ENCODE results near the gene TMEM131. TPM values are rescaled to one million over a fixed set of nuclear protein-coding genes. Genes with fewer than 3 reads are reported as not detected.

TMEM131 gene
- total RNA-seq, 4 donors from 2014 or later, result 39.0 to 58.5 (median 41.3) TPM

DNA sequence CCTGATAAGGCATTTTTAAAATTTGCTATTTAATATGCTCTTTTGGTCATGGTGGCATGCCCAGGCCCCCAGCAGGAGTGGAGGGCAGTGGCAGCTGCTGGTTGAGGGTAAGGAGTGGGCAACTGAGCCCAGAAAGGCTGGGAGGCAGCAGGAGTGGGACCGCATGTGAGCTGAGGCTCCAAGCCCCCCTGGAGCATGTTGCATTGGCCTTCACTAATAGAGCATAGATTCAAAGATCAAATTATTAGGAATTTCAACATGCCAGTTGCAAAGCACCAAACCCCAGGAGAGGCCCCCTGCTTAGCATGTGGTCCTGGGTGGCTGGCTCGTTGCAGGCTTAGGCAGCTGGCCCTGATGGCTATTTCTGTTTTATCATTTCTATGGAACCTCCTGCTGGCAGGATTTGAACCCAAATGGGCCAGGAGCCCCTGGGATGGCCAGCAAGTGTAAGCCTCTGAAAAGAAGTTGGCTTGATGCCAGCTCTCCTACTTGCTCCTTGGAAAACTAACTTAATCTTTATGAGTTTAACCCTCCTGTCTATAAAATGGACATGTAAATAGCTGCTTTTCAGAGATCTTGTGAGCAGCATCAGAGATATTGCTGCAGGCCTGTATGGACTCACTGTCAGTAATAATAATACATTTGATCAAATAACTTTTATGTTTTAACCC lies 42.1 kb upstream of the TMEM131 start:
- TF ChIP-seq, protein P1, sequence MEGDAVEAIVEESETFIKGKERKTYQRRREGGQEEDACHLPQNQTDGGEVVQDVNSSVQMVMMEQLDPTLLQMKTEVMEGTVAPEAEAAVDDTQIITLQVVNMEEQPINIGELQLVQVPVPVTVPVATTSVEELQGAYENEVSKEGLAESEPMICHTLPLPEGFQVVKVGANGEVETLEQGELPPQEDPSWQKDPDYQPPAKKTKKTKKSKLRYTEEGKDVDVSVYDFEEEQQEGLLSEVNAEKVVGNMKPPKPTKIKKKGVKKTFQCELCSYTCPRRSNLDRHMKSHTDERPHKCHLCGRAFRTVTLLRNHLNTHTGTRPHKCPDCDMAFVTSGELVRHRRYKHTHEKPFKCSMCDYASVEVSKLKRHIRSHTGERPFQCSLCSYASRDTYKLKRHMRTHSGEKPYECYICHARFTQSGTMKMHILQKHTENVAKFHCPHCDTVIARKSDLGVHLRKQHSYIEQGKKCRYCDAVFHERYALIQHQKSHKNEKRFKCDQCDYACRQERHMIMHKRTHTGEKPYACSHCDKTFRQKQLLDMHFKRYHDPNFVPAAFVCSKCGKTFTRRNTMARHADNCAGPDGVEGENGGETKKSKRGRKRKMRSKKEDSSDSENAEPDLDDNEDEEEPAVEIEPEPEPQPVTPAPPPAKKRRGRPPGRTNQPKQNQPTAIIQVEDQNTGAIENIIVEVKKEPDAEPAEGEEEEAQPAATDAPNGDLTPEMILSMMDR (IDR thresholded peaks at IDR 0.05), result no peak
- no peak for TF ChIP-seq EP300 (IDR thresholded peaks at IDR 0.05)
- TF ChIP-seq POLR2A (IDR thresholded peaks at IDR 0.05), result no peak
- Histone ChIP-seq H3K9me3 (peaks cover 0 to 6% (median 0%) of the 10 kb centered on the region in 4 donors), H3K27ac (no peak overlapping the region), H3K4me3 (no peak overlapping the region), H3K4me1 (no peaks in the 10 kb centered on the region), H3K36me3 (no peaks in the 10 kb centered on the region), H3K27me3 (no peaks in the 10 kb centered on the region)
- WGBS, 2 donors, result 47 to 73% methylated on average over 2 of the region's 2 CpGs
- no peak for DNase-seq (ENCODE audit: low spot score in 2 of 2)

DNA sequence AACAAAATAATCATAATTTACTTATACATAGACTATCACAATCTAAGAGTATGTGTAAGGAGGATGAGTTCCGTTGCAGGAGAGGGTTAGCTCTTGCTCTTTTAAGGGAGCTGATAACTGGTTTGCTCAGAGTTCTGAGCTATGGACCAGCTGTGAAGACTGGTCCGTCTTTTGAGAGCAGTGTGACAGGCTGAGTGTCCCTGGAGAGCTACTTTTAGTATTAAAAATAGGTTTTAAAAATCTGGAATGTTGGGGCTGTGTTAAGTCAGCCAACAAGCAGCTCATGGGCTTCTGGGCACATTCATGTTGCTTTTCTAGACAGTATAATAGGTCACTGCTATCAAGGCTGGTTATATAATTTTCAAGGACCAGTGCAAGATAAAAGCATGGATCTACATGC lies 41.5 kb upstream of the TMEM131 start:
- Histone ChIP-seq H3K4me1 (no peaks in the 10 kb centered on the region), H3K27ac (no peak overlapping the region), H3K9me3 (peaks cover 0 to 1% (median 0%) of the 10 kb centered on the region in 4 donors), H3K27me3 (no peaks in the 10 kb centered on the region), H3K36me3 (no peaks in the 10 kb centered on the region), H3K4me3 (no peak overlapping the region)
- WGBS, 2 donors, result 44 to 59% methylated on average over 2 of the region's 2 CpGs
- TF ChIP-seq, protein P1 (IDR thresholded peaks at IDR 0.05), result no peak
- no peak for TF ChIP-seq EP300 (IDR thresholded peaks at IDR 0.05)
- no peak for TF ChIP-seq POLR2A (IDR thresholded peaks at IDR 0.05)
- no peak for DNase-seq (ENCODE audit: low spot score in 2 of 2)

DNA sequence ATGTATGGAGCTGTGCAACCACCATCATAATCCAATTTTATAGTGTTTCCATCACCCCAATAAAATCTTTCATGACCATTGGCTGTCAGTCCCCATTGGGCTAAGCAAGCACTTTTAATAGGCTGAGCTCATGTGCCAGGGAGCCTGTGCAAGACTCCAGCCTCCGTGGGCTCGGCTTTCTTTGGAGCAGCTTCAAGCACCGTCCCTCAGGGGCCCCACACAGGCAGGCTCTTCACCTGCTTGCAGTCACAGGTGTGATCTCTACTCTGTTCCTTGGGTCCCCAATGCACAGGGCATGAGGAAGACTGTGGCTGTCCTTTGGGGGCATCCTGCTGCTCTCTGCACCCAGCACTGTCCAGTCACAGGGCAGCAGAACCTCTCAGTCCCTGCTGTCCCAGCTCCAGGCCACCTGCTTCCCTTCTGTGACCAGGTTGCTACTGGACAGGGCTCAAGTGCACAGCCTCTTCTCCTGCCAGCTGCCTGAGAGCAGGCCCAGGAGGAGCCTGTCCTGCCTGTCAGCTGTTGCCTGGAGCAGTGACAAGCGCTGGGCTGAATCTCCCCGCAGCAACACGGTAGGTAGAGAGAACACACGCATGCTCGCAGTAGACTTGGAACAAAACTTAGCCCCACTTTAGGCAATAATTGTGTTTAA lies 40.7 kb upstream of the TMEM131 start:
- Histone ChIP-seq H3K27me3 (no peaks in the 10 kb centered on the region), H3K36me3 (no peaks in the 10 kb centered on the region), H3K27ac (no peak overlapping the region), H3K9me3 (no peaks in the 10 kb centered on the region), H3K4me1 (no peaks in the 10 kb centered on the region), H3K4me3 (no peak overlapping the region)
- no peak for DNase-seq (ENCODE audit: low spot score in 2 of 2)
- 73 to 74% methylated on average over 8 of the region's 8 CpGs for WGBS, 2 donors
- TF ChIP-seq POLR2A (IDR thresholded peaks at IDR 0.05) (no peak), EP300 (IDR thresholded peaks at IDR 0.05) (no peak)
- TF ChIP-seq, protein P1 (IDR thresholded peaks at IDR 0.05), result no peak

DNA sequence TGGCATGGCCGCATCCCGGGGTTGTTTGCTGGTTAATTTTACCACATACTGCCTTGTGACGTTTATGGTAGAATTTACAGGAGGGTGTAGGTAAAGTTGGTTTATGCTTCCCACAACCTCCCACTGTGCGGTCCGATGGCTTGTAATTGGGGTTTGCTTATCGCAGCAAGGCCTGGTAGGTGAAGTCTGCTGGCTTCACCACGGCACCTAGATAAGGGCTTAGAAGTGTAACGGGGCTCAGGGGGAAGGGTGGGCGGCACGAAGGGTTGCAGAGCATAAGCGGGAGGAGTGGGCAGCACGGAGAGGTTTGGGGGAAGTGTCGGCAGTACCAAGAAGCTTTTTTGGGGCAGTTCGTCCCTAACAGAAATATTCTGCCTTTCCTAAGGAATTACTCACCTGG lies 39.0 kb upstream of the TMEM131 start:
- no peaks in the 10 kb centered on the region for H3K27me3 ChIP-seq
- H3K9me3 ChIP-seq, result no peaks in the 10 kb centered on the region
- no peak for TF ChIP-seq POLR2A (IDR thresholded peaks at IDR 0.05)
- TF ChIP-seq, protein P1 (IDR thresholded peaks at IDR 0.05), result no peak
- no peak for TF ChIP-seq EP300 (IDR thresholded peaks at IDR 0.05)
- 58 to 59% methylated on average over 14 of the region's 14 CpGs for WGBS, 2 donors
- no peak for DNase-seq (ENCODE audit: low spot score in 2 of 2)
- no peak overlapping the region for H3K27ac ChIP-seq
- H3K4me1 ChIP-seq, result no peaks in the 10 kb centered on the region
- H3K36me3 ChIP-seq, result no peaks in the 10 kb centered on the region
- H3K4me3 ChIP-seq, result no peak overlapping the region

DNA sequence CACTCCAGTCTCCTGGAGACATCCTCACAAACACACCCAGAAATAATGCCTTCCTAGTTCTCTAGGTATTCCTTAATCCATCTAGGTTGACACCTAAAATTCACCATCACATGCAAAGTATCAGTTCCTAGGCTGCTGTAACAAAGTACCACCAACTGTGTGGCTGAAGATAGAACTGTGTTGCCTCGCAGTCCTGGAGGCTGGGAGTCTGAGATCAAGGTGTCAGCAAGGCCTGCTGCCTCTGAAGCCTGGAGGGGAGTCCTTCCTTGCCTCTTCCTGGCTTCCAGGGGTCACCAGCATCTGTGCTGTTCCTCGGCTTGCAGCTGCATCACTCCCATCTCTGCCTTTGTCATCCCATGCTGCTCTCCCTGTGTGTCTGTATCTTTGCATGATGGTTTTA lies 36.3 kb upstream of the TMEM131 start:
- H3K27ac ChIP-seq, result no peak overlapping the region
- H3K9me3 ChIP-seq, result no peaks in the 10 kb centered on the region
- WGBS, 2 donors, result 89 to 100% methylated on average over 2 of the region's 2 CpGs
- TF ChIP-seq EP300 (IDR thresholded peaks at IDR 0.05) (no peak), POLR2A (IDR thresholded peaks at IDR 0.05) (no peak)
- TF ChIP-seq, protein P1 (IDR thresholded peaks at IDR 0.05), result no peak
- H3K36me3 ChIP-seq, result no peaks in the 10 kb centered on the region
- DNase-seq (ENCODE audit: low spot score in 2 of 2), result no peak
- H3K4me3 ChIP-seq, result no peak overlapping the region
- peaks cover 0 to 6% (median 2%) of the 10 kb centered on the region in 4 donors for H3K4me1 ChIP-seq
- H3K27me3 ChIP-seq, result no peaks in the 10 kb centered on the region
